GM12878 (cell line): ENCODE measurements around the gene FKBP7. TPM values are rescaled to one million over a fixed set of nuclear protein-coding genes. Genes with fewer than 3 reads are reported as not detected.

Experiments
- ATAC-seq: fragments of 200-7000 bp; cut with Tn5 transposase; 3 replicates; pipeline ENCODE4 v1.9.1; 2020; ENCODE audit warnings: mild to moderate bottlenecking, moderate library complexity
- BruUV-seq: library from RNA; stranded (reverse); fragments of 400-500 nt; replicated peaks from 2 replicates; lab custom pipeline; 2021; lab: Mats Ljungman, UMichigan
- CTCF ChIA-PET: fragments of 300-600 bp; sonication (Branson Sonifier 250); formaldehyde crosslinking; extraction: SDS; loops from one replicate; lab custom pipeline; 2021; ENCODE audit warnings: inconsistent platforms; lab: Yijun Ruan, JAX
- POLR2A ChIA-PET: fragments of 350-600 bp; formaldehyde crosslinking; extraction: SDS; loops from one replicate; lab custom pipeline; 2021; ENCODE audit warnings: inconsistent platforms; lab: Charles Lee
- RAD21 ChIA-PET: fragments of 300-600 bp; sonication (Branson Sonifier 250); formaldehyde crosslinking; loops from one replicate; lab custom pipeline; 2023; ENCODE audit warnings: antibody characterized with exemption; ENCODE audit not compliant: unreplicated experiment; lab: Charles Lee
- SMC1A ChIA-PET: fragments of 300-600 bp; sonication (Branson Sonifier 250); formaldehyde crosslinking; loops from one replicate; lab custom pipeline; 2023; ENCODE audit not compliant: unreplicated experiment, uncharacterized antibody; lab: Charles Lee
- DNase-seq: peaks from one replicate; pipeline ENCODE4 v3.0.0-alpha.2; 2011; ENCODE audit warnings: low read depth, low spot score
- FAIRE-seq: peaks from 3 replicates; lab custom pipeline; 2011; peaks lifted over from hg19 to GRCh38; lab: Jason Lieb, UNC
- H2AFZ ChIP-seq: 2 replicates; pipeline ENCODE4 v1.6.0; 2011; ENCODE audit warnings: low read depth, low read length, control low read depth; ENCODE audit not compliant: control insufficient read depth
- H3K27ac ChIP-seq: 2 replicates; pipeline ENCODE4 v1.5.1; 2011; ENCODE audit warnings: control low read depth; ENCODE audit not compliant: control insufficient read depth, insufficient read depth
- H3K27me3 ChIP-seq, 2 experiments: replicated peaks in 1 of 2; 2 replicates each; pipeline versions ENCODE4 v1.6.0 to v1.6.1; 2011; ENCODE audit warnings: low read length in 1 of 2; ENCODE audit not compliant: control insufficient read depth in 2 of 2, insufficient read depth in 2 of 2
- H3K36me3 ChIP-seq, 2 experiments: 2 replicates each; pipeline ENCODE4 v1.5.1; 2011; ENCODE audit warnings: low read length in 1 of 2; ENCODE audit not compliant: control insufficient read depth in 2 of 2, insufficient read depth in 2 of 2
- H3K4me1 ChIP-seq: 2 replicates; pipeline ENCODE4 v1.6.1; 2011; ENCODE audit warnings: mild to moderate bottlenecking, low read length, moderate library complexity, mixed read lengths; ENCODE audit not compliant: control insufficient read depth, insufficient read depth
- H3K4me2 ChIP-seq: 2 replicates; pipeline ENCODE4 v1.6.0; 2011; ENCODE audit warnings: control low read depth; ENCODE audit not compliant: control insufficient read depth, insufficient read depth
- H3K4me3 ChIP-seq: fragments of 200-600 bp; sonication (generic); 2 replicates; pipeline ENCODE4 v1.5.1; 2016
- H3K79me2 ChIP-seq: 2 replicates; pipeline ENCODE4 v1.6.0; 2011; ENCODE audit warnings: low read length; ENCODE audit not compliant: control insufficient read depth, insufficient read depth
- H3K9ac ChIP-seq: 2 replicates; pipeline ENCODE4 v1.8.0; 2011; ENCODE audit warnings: low read length, control low read depth, mixed read lengths; ENCODE audit not compliant: control insufficient read depth, insufficient read depth
- H3K9me3 ChIP-seq: replicated peaks from 3 replicates; pipeline ENCODE4 v1.5.1; 2011; ENCODE audit warnings: mild to moderate bottlenecking, low read length; ENCODE audit not compliant: control insufficient read depth, insufficient read depth
- H4K20me1 ChIP-seq: 2 replicates; pipeline ENCODE4 v1.6.0; 2011; ENCODE audit not compliant: control insufficient read depth, insufficient read depth
- ASH2L ChIP-seq: fragments of 300-600, 200-600 bp; sonication (generic); IDR thresholded peaks from 2 replicates; pipeline ENCODE4 v1.6.1; 2017; ENCODE audit warnings: low read depth, mild to moderate bottlenecking, borderline replicate concordance
- RB1 ChIP-seq: fragments of 450-650 bp; formaldehyde crosslinking; IDR thresholded peaks from 2 replicates; pipeline ENCODE4 v1.6.1; 2017; ENCODE audit warnings: mild to moderate bottlenecking, borderline replicate concordance
- RELA ChIP-seq: fragments of 450-650 bp; IDR thresholded peaks from 2 replicates; pipeline ENCODE4 v1.8.0; 2014; ENCODE audit warnings: borderline replicate concordance; ENCODE audit not compliant: partially characterized antibody
- SIX5 ChIP-seq: IDR thresholded peaks from 2 replicates; pipeline ENCODE4 v1.6.1; 2011; ENCODE audit warnings: mild to moderate bottlenecking, low read depth, low read length, moderate library complexity; ENCODE audit not compliant: severe bottlenecking
- SREBF1 ChIP-seq: IDR thresholded peaks from 2 replicates; pipeline ENCODE4 v1.6.1; 2012; ENCODE audit warnings: mild to moderate bottlenecking, low read length
- WGBS: methylation state at CpG from one replicate; pipeline ENCODE4 v1.1.6; 2016; ENCODE audit warnings: low lambda C conversion rate; ENCODE audit not compliant: insufficient replicate concordance, insufficient coverage; ENCODE audit errors: missing lambda C conversion rate; 5-methylcytosine and 5-hydroxymethylcytosine counted together
- in situ Hi-C: fragments of 300-500 bp; cut with MboI; formaldehyde crosslinking; loops from 9 replicates; pipeline ENCODE4 v1.14.3; 2018; ENCODE audit warnings: mixed read lengths
- intact Hi-C: fragments of 100-400 bp; cut with micrococcal nuclease; formaldehyde crosslinking; loops from one replicate; pipeline ENCODE4 v1.14.2; 2022; ENCODE audit not compliant: unreplicated experiment
- polyA plus RNA-seq, 11 experiments: library from polyadenylated mRNA; depleted of rRNA in 4 of 11; unstranded in 6 of 11; stranded (reverse) in 5 of 11; fragments of >200 nt; fragmentation: Nextera tagmentation in 4 of 11; fragmentation: Illumina TruSeq in 1 of 11; extraction: Ambion mirVana in 4 of 11; extraction: Trizol in 1 of 11; gene quantifications; 1 replicate in 1 of 11; 2 replicates in 10 of 11; pipeline versions ENCODE4 v1.2.1 to v1.2.3, GENCODE V29; 2011 to 2016; ENCODE audit warnings: inconsistent platforms in 2 of 11, missing spikeins in 2 of 11, low read depth in 1 of 11
- total RNA-seq, 4 experiments: library from RNA; depleted of rRNA in 3 of 4; stranded (reverse); fragments of >200 nt in 3 of 4; fragmentation: Illumina TruSeq in 1 of 4; extraction: Trizol in 1 of 4; gene quantifications; 2 replicates each; pipeline versions ENCODE4 v1.2.1 to v1.2.3, GENCODE V29; 2013 to 2021
- TF ChIP-seq, protein P1 (sequence below): fragments of 450-650 bp; IDR thresholded peaks from 2 replicates; pipeline ENCODE4 v1.6.1; 2018; ENCODE audit warnings: borderline replicate concordance, mild to moderate bottlenecking; ENCODE audit not compliant: partially characterized antibody
- TF ChIP-seq, protein P2 (sequence below): fragments of 450-650 bp; IDR thresholded peaks from 2 replicates; pipeline ENCODE4 v1.6.1; 2017; ENCODE audit warnings: mild to moderate bottlenecking, moderate library complexity
- TF ChIP-seq, protein P3 (sequence below): fragments of 450-650 bp; formaldehyde crosslinking; IDR thresholded peaks from 2 replicates; pipeline ENCODE4 v1.4.0; 2022; ENCODE audit warnings: mild to moderate bottlenecking, moderate library complexity

The FKBP7 gene
- total and polyA plus RNA-seq, 10 of the 15 experiments (the other 5 are each of a cell fraction or from before 2014, with no cell fraction given) = 5.6 to 16.7 (median 12.5) TPM

DNA sequence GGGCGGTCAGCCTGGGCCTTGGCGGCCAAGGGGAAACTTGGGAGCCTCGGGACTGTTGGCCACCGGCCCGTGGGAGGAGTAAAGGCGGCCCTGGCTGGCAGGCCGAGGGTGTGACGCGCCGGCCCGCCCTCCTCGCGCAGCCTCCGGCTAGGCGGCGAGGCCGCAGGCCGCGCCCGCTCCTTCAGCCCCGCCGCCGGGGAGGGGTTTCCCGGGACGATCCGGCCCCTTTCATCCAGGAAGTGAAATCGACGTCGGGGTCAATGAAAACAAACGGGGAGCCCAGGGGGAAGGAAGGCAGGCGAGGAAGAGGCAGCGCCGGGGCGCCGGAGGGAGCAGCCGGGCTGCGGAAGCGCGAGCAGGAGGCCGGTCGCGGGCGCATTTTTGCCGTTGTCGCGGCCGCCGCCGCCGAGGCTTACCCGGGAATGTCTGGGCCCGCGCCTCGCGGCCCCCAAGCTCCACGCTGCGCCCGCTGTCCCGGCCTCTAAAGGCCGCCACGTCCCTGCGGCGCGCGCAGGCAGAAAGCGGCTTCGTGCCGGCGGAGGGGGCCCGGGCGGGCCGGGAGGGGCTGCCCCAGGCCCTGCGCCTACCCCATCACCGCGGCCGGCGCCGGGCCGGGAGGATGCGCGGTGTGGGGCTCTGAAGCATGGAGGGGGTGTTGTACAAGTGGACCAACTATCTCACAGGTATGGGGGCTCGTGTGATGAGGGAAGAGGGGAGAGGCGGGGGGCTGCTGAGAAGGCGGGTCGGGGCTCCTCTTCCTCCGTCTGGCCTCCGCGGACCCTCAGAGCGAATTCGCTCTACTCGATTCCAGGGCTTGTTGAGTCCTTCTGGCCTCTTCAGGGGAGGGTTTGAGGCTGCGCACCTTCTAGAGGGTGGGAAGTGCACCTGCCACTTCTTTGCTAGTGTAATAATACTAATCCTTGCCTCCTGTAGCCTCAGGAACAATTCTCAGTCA lies 2.1 kb upstream of the FKBP7 start, which contains the start of gene PLEKHA3:
TSS of gene PLEKHA3 (plus strand) at position 231 of the 955 bp plus-strand sequence. CDS start at position 644, 413 bp downstream.
- Histone ChIP-seq H4K20me1 (no peaks in the 10 kb centered on the region), H3K9me3 (no peaks in the 10 kb centered on the region), H3K4me3 (peak within 1 kb of the TSS; percentile 93), H2AFZ (peak within 1 kb of the TSS; percentile 98), H3K27me3 (no peaks in the 10 kb centered on the region), H3K4me2 (peak within 1 kb of the TSS; percentile 91), H3K9ac (peak within 1 kb of the TSS; percentile 66), H3K79me2 (peaks cover 43% of the 10 kb centered on the region), H3K36me3 (no peaks in the 10 kb centered on the region), H3K27ac (peak within 1 kb of the TSS; percentile 43), H3K4me1 (peaks cover 7% of the 10 kb centered on the region; the same call in 1 of the 2 replicates)
- BruUV-seq = no TSS peak
- ATAC-seq (peak; percentile 77), DNase-seq (peak; percentile 33), FAIRE-seq (peak; percentile 23)
- CTCF ChIA-PET = interaction anchor here (0.5 to 2.7 kb wide), 9 partner anchors 15 to 315 kb away, joined by 3 to 11 read pairs (median 4); no protein-coding TSS in a partner anchor
- RAD21 ChIA-PET = interaction anchor here (0.7 to 2.5 kb wide), 5 partner anchors 26 to 51 kb away, joined by 3 to 29 read pairs (median 3); no protein-coding TSS in a partner anchor
- POLR2A ChIA-PET = interaction anchor here (0.7 to 2.5 kb wide), 4 partner anchors 19 to 48 kb away, joined by 3 to 19 read pairs (median 10); partner anchors contain the start of genes PJVK and PRKRA
- under 1% methylated on average over 72 of the region's 92 CpGs for WGBS
- in situ Hi-C loops (no loop called here), intact Hi-C loops (loop anchor here (5.0 kb wide), 1 partner anchor 222 kb away; no protein-coding TSS in a partner anchor)
- SMC1A ChIA-PET = interaction anchor here (0.6 to 3.0 kb wide), 11 partner anchors 17 to 102 kb away, joined by 3 to 18 read pairs (median 3); no protein-coding TSS in a partner anchor
- TF ChIP-seq RB1 (0 out of 2 replicates have a peak, but pooled peaks have one; percentile 14), SREBF1 (no peak), ASH2L (peak; percentile 31; the same call in 1 of the 2 replicates), RELA (peak; percentile 22), SIX5 (no peak)
- TF ChIP-seq, protein P1, sequence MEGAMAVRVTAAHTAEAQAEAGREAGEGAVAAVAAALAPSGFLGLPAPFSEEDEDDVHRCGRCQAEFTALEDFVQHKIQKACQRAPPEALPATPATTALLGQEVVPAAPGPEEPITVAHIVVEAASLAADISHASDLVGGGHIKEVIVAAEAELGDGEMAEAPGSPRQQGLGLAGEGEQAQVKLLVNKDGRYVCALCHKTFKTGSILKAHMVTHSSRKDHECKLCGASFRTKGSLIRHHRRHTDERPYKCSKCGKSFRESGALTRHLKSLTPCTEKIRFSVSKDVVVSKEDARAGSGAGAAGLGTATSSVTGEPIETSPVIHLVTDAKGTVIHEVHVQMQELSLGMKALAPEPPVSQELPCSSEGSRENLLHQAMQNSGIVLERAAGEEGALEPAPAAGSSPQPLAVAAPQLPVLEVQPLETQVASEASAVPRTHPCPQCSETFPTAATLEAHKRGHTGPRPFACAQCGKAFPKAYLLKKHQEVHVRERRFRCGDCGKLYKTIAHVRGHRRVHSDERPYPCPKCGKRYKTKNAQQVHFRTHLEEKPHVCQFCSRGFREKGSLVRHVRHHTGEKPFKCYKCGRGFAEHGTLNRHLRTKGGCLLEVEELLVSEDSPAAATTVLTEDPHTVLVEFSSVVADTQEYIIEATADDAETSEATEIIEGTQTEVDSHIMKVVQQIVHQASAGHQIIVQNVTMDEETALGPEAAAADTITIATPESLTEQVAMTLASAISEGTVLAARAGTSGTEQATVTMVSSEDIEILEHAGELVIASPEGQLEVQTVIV = peak; percentile 46
- TF ChIP-seq, protein P2, sequence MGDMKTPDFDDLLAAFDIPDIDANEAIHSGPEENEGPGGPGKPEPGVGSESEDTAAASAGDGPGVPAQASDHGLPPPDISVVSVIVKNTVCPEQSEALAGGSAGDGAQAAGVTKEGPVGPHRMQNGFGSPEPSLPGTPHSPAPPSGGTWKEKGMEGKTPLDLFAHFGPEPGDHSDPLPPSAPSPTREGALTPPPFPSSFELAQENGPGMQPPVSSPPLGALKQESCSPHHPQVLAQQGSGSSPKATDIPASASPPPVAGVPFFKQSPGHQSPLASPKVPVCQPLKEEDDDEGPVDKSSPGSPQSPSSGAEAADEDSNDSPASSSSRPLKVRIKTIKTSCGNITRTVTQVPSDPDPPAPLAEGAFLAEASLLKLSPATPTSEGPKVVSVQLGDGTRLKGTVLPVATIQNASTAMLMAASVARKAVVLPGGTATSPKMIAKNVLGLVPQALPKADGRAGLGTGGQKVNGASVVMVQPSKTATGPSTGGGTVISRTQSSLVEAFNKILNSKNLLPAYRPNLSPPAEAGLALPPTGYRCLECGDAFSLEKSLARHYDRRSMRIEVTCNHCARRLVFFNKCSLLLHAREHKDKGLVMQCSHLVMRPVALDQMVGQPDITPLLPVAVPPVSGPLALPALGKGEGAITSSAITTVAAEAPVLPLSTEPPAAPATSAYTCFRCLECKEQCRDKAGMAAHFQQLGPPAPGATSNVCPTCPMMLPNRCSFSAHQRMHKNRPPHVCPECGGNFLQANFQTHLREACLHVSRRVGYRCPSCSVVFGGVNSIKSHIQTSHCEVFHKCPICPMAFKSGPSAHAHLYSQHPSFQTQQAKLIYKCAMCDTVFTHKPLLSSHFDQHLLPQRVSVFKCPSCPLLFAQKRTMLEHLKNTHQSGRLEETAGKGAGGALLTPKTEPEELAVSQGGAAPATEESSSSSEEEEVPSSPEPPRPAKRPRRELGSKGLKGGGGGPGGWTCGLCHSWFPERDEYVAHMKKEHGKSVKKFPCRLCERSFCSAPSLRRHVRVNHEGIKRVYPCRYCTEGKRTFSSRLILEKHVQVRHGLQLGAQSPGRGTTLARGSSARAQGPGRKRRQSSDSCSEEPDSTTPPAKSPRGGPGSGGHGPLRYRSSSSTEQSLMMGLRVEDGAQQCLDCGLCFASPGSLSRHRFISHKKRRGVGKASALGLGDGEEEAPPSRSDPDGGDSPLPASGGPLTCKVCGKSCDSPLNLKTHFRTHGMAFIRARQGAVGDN = peak; percentile 70
- TF ChIP-seq, protein P3, sequence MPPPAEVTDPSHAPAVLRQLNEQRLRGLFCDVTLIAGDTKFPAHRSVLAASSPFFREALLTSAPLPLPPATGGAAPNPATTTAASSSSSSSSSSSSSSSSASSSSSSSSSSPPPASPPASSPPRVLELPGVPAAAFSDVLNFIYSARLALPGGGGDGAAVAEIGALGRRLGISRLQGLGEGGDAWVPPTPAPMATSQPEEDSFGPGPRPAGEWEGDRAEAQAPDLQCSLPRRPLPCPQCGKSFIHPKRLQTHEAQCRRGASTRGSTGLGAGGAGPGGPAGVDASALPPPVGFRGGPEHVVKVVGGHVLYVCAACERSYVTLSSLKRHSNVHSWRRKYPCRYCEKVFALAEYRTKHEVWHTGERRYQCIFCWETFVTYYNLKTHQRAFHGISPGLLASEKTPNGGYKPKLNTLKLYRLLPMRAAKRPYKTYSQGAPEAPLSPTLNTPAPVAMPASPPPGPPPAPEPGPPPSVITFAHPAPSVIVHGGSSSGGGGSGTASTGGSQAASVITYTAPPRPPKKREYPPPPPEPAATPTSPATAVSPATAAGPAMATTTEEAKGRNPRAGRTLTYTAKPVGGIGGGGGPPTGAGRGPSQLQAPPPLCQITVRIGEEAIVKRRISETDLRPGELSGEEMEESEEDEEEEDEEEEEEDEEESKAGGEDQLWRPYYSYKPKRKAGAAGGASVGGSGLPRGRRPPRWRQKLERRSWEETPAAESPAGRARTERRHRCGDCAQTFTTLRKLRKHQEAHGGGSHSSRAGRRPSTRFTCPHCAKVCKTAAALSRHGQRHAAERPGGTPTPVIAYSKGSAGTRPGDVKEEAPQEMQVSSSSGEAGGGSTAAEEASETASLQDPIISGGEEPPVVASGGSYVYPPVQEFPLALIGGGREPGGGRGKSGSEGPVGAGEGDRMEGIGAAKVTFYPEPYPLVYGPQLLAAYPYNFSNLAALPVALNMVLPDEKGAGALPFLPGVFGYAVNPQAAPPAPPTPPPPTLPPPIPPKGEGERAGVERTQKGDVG (CRISPR knock-in tag) = no peak
